Large intestine (tissue), 12 donors: Measurements from ENCODE around the gene EDRF1. TPM values are rescaled to one million over a fixed set of nuclear protein-coding genes. Genes with fewer than 3 reads are reported as not detected.

Experiments used
- DNase-seq, 2 donors: peaks; one replicate each; pipeline versions ENCODE4 v3.0.0 to v3.0.0-alpha.2; 2013
- H3K27ac ChIP-seq: one replicate; pipeline ENCODE4 v1.5.1; 2013; ENCODE audit warnings: low read length
- H3K27me3 ChIP-seq: 2 replicates; pipeline ENCODE4 v1.6.1; 2013; ENCODE audit warnings: low read length; ENCODE audit not compliant: control insufficient read depth, insufficient read depth
- H3K36me3 ChIP-seq: 2 replicates; pipeline ENCODE4 v1.6.1; 2013; ENCODE audit warnings: low read length; ENCODE audit not compliant: control insufficient read depth, insufficient read depth
- H3K4me1 ChIP-seq: one replicate; pipeline ENCODE4 v1.6.1; 2013; ENCODE audit warnings: low read length; ENCODE audit not compliant: control insufficient read depth, insufficient read depth
- H3K4me3 ChIP-seq: one replicate; pipeline ENCODE4 v1.5.1; 2013; ENCODE audit warnings: low read length
- H3K9me3 ChIP-seq: one replicate; pipeline ENCODE4 v1.6.1; 2013; ENCODE audit warnings: mild to moderate bottlenecking, low read depth, low read length, moderate library complexity; ENCODE audit not compliant: control insufficient read depth
- WGBS: methylation state at CpG from one replicate; pipeline ENCODE4 v1.1.5; 2013; ENCODE audit warnings: low lambda C conversion rate; ENCODE audit not compliant: insufficient coverage; 5-methylcytosine and 5-hydroxymethylcytosine counted together
- long read RNA-seq, 11 donors: transcript quantifications; one replicate each; lab custom pipeline, GENCODE V29; 2026
- polyA plus RNA-seq: library from polyadenylated mRNA; unstranded; fragments of 120-200 nt; gene quantifications from one replicate; pipeline ENCODE4 v1.2.1, GENCODE V29; 2013

EDRF1 gene
- polyA plus RNA-seq = 29.4 TPM
- long read RNA-seq, donor 1, full-length matches to known transcripts = 1 of 1 reads
- long read RNA-seq, donor 1, partial matches to known transcripts = 0 of 1 reads
- long read RNA-seq, donor 1, other reads (novel, unspliced or antisense) = 0 of 1 reads
- long read RNA-seq, donor 2, full-length matches to known transcripts = 2 of 10 reads
- long read RNA-seq, donor 2, partial matches to known transcripts = 8 of 10 reads
- long read RNA-seq, donor 2, other reads (novel, unspliced or antisense) = 0 of 10 reads
- long read RNA-seq, donor 3 = 0 reads
- long read RNA-seq, donor 4 = 0 reads
- long read RNA-seq, donor 5, partial matches to known transcripts = 0 of 1 reads
- long read RNA-seq, donor 5, other reads (novel, unspliced or antisense) = 0 of 1 reads
- long read RNA-seq, donor 6 = 0 reads
- long read RNA-seq, donor 7, full-length matches to known transcripts = 1 of 1 reads
- long read RNA-seq, donor 7, partial matches to known transcripts = 0 of 1 reads
- long read RNA-seq, donor 7, other reads (novel, unspliced or antisense) = 0 of 1 reads
- long read RNA-seq, donor 8 = 0 reads
- long read RNA-seq, donor 9, partial matches to known transcripts = 7 of 7 reads
- long read RNA-seq, donor 9, other reads (novel, unspliced or antisense) = 0 of 7 reads
- long read RNA-seq, donor 10, partial matches to known transcripts = 0 of 1 reads
- long read RNA-seq, donor 10, other reads (novel, unspliced or antisense) = 0 of 1 reads
- long read RNA-seq, donor 11 = 0 reads

GRCh38 chr10:125719173-125720001, at the start of gene EDRF1:
EDRF1 (plus strand) TSS chr10:125719709; CDS start chr10:125719808, 99 bp downstream.
- Histone ChIP-seq H3K36me3 (peaks cover 21% of the 10 kb centered on the region), H3K4me1 (peaks cover 3% of the 10 kb centered on the region), H3K4me3 (peak within 1 kb of the TSS; percentile 98), H3K27me3 (no peaks in the 10 kb centered on the region), H3K9me3 (no peaks in the 10 kb centered on the region), H3K27ac (peak within 1 kb of the TSS; percentile 79)
- DNase-seq = peak; percentile 99
- WGBS = no CpG with 5 or more reads among the region's 72 CpGs

- Histone ChIP-seq H3K9me3 (no peaks in the 10 kb centered on the region), H3K36me3 (no peaks in the 10 kb centered on the region), H3K4me3 (no peak overlapping the region), H3K27me3 (no peaks in the 10 kb centered on the region), H3K4me1 (no peaks in the 10 kb centered on the region), H3K27ac (no peak overlapping the region)
- WGBS = no CpG with 5 or more reads among the region's 1 CpG
- no peak for DNase-seq
Observed at GRCh38 chr10:125672884-125673283, 46.6 kb upstream of the EDRF1 start.

- no peaks in the 10 kb centered on the region for H3K36me3 ChIP-seq
- peaks cover 2% of the 10 kb centered on the region for H3K27me3 ChIP-seq
- H3K27ac ChIP-seq = no peak overlapping the region
- no peak for DNase-seq
- peaks cover 4% of the 10 kb centered on the region for H3K9me3 ChIP-seq
- no peak overlapping the region for H3K4me3 ChIP-seq
- WGBS = no CpG with 5 or more reads among the region's 11 CpGs
- H3K4me1 ChIP-seq = no peaks in the 10 kb centered on the region
Observed at GRCh38 chr10:125679436-125679835, 40.1 kb upstream of the EDRF1 start.

GRCh38 chr10:125683063-125683462, 36.4 kb upstream of the EDRF1 start, which contains the start of gene TEX36:
TEX36 (minus strand) TSS chr10:125683163; CDS start chr10:125682989, 174 bp downstream.
- H3K27me3 ChIP-seq = peaks cover 2% of the 10 kb centered on the region
- no CpG with 5 or more reads among the region's 3 CpGs for WGBS
- H3K4me3 ChIP-seq = no peak within 1 kb of the TSS
- peaks cover 4% of the 10 kb centered on the region for H3K9me3 ChIP-seq
- H3K27ac ChIP-seq = no peak within 1 kb of the TSS
- no peak for DNase-seq
- H3K36me3 ChIP-seq = no peaks in the 10 kb centered on the region
- no peaks in the 10 kb centered on the region for H3K4me1 ChIP-seq

- DNase-seq = no peak
- Histone ChIP-seq H3K9me3 (peaks cover under 1% of the 10 kb centered on the region), H3K36me3 (no peaks in the 10 kb centered on the region), H3K4me1 (no peaks in the 10 kb centered on the region), H3K27me3 (peaks cover 2% of the 10 kb centered on the region), H3K27ac (no peak overlapping the region), H3K4me3 (no peak overlapping the region)
- WGBS = 17% methylated on average over 1 of the region's 7 CpGs
Observed at GRCh38 chr10:125683821-125684220, 35.7 kb upstream of the EDRF1 start.

- Histone ChIP-seq H3K4me3 (no peak overlapping the region), H3K9me3 (no peaks in the 10 kb centered on the region), H3K27me3 (peaks cover 2% of the 10 kb centered on the region), H3K4me1 (no peaks in the 10 kb centered on the region), H3K36me3 (no peaks in the 10 kb centered on the region), H3K27ac (no peak overlapping the region)
- DNase-seq = no peak
- WGBS = no CpG with 5 or more reads among the region's 5 CpGs
Observed at GRCh38 chr10:125684581-125684980, 34.9 kb upstream of the EDRF1 start.

- DNase-seq = no peak
- no CpG with 5 or more reads among the region's 3 CpGs for WGBS
- Histone ChIP-seq H3K4me3 (no peak overlapping the region), H3K27ac (no peak overlapping the region), H3K4me1 (no peaks in the 10 kb centered on the region), H3K9me3 (no peaks in the 10 kb centered on the region), H3K36me3 (no peaks in the 10 kb centered on the region), H3K27me3 (peaks cover 3% of the 10 kb centered on the region)
Observed at GRCh38 chr10:125687507-125688185, 31.9 kb upstream of the EDRF1 start.

GRCh38 chr10:125689955-125690569, 29.4 kb upstream of the EDRF1 start:
- no peak overlapping the region for H3K27ac ChIP-seq
- peaks cover 3% of the 10 kb centered on the region for H3K27me3 ChIP-seq
- H3K9me3 ChIP-seq = no peaks in the 10 kb centered on the region
- H3K4me3 ChIP-seq = no peak overlapping the region
- H3K36me3 ChIP-seq = no peaks in the 10 kb centered on the region
- no peaks in the 10 kb centered on the region for H3K4me1 ChIP-seq
- WGBS = no CpG with 5 or more reads among the region's 8 CpGs
- DNase-seq = peak in 1 of 2 donors; percentile 9

GRCh38 chr10:125691160-125691981, 28.1 kb upstream of the EDRF1 start:
- no peaks in the 10 kb centered on the region for H3K4me1 ChIP-seq
- H3K4me3 ChIP-seq = no peak overlapping the region
- WGBS = 70% methylated on average over 2 of the region's 19 CpGs
- no peak for DNase-seq
- no peak overlapping the region for H3K27ac ChIP-seq
- no peaks in the 10 kb centered on the region for H3K9me3 ChIP-seq
- H3K36me3 ChIP-seq = no peaks in the 10 kb centered on the region
- H3K27me3 ChIP-seq = peaks cover 3% of the 10 kb centered on the region
